DMS79 (cell line): ENCODE results near the gene PAGE5.

Source experiments
- DNase-seq: peaks from one replicate; lab custom pipeline; 2025; lab: John Stamatoyannopoulos, UW

Gene PAGE5

DNA sequence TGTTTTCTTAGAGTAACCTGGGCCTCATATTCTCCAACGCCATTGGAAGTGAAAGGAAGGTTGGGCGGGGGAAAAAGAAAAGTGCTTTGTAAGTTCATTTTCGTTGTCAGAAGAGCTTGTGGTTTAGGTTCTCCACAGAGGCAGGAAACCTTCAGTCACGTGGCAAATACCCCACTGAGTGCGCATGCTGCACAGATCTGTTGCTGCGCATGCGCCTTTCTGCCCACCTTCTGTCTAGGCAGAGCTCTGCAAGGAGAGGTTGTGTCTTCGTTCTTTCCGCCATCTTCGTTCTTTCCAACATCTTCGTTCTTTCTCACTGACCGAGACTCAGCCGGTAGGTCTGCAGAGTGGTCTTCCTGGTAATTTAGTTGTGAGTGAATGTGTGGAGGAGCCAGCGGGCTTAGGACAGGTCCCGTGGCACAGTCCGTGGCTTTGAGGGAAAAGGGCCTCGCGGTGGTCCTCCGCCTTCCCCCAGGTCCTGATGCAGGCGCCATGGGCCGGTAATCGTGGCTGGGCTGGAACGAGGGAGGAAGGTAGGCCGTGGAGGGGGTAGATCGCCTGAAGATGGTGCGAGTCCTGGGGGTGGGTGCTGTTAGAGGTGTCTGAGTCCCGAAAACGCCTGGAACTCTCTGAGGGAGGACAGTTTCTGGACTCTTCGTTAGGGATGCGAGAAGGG lies at the start of gene PAGE5:
Gene PAGE5 (plus strand): TSS at position 228 of the 676 bp plus-strand sequence. CDS start 1,037 bp downstream, outside the sequence.
- no peak for DNase-seq

DNA sequence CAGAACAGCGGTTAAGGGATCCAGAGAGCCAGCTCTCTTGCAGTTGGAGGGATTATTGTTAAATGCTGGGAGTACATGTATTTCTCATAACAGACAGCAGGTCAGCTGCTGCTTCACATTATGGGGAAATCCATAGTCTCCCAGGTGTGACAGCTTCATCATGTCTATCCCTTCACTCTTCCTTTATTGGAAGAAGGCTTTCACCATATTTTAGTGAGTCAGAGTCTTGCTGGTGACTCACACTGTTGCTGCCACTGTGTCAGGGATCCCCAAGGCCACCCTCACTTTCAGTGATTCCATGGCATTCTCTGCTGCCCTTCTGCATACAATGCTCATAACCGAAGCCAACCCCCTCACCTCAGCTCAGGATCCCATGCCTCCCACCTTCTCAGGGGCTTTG lies 32.9 kb upstream of the PAGE5 start:
- DNase-seq, result no peak

DNA sequence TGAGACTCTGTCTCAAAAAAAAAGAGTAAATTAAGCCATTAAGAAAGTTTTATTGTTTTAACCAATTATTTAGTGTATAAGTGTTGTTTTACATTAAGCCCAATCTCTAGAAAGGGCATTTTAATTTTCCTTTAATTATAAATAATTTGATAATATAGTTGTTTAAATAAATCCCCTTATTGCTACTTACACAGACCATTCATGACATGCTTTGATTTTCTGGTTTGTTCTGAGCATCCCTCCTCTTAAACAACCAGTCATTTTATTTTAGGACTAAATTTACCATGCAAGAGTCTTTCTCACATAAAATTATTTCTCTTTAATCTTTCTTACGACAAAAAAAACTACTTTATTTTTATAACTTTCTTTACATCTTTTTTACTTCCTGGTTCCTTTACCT lies 23.5 kb upstream of the PAGE5 start:
- DNase-seq, result no peak

DNA sequence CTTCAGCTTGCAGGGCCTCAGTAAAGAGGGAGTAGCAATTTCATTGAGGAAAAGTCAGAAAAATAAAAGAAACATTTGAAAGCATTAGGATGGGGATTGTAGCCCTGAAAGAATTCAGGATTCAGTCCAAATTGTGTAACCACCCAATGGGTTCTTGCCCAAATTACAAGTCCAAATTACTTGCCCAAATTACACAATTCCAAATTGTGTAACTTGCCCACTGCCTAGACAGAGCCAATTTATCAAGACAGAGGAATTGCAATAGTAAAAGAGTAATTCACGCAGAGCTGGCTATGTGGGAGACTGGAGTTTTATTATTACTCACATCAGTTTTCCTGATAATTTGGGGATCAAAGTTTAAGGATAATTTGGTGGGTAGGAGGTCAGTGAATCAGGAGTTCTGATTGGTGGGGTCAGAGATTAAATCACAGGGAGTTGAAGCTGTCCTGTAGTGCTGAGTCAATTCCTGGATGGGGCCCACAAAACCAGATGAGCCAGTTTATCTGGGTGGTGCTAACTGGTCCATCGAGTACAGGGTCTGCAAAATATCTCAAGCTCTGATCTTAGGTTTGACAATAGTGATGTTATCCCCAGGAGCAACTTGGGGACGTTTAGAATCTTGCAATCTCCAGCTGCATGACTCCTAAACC lies 18.1 kb upstream of the PAGE5 start:
- DNase-seq, result no peak

DNA sequence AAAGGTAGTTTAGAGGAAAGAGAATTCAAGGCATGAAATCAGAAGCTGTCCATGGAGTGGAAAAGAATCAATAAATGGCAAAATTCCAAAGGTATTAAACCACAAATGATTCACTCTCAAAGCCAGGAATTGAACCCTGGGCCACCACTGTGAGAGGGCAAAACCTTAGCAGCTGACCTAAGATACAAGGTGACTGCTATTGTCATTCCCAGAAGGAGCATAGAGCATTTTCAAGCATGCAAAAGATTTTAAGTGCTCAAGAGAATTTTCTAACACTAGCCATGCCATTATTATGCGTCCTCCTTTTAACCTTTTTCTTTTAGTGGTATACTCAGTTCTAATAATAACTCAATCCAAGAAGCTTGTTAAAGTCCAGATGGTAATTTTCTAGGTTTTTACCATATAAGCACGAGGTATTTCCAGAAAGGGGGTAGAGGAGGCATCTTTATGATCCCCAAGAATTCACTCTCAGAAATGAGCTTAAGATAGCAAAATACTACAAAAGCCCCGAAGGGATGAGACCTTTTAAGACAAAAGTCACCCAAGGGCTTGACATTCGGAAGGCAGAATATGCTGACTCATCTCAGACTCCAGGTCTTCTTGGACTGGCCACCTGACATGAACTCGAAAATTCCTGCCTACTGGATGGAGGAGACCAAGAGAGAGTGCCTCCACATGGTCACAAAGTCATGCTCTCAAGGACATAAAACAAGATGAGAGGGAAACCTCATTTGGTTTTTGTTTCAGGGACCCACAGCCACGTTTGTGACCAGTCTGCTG lies 13.8 kb upstream of the PAGE5 start:
- no peak for DNase-seq

DNA sequence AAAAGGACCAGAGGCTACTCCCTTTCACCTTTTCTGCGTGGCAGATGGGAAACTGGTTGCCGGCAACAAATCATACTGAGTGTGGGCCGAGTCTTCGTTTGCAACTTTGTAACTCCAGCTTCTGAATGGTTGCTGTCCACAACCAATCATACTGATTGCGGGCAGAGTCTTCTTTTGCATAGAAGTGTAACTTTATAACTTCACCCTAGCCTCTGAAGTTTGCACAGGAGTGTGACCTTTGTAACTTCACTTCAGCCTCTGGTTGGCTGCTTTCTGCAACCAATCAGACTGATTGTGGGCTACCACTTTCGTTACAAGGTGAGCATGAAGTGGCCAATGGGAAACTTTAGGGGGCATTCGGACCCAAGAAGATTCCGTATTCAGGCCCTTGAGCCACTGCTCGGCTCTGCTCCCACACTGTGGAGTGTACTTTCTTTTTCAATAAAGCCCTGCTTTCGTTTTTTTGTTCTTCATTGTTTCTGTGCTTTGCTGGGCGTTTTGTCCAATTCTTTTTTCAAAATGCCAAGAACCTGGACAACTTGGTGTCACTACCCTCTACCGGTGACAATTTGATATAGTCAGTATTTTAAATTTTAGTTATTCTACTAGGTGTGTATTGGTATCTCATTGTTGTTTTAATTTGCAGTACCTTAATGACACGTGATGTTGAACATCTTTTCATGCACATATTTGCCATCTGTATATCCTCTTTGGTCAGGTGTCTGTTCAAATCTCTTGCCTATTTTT lies 9.0 kb upstream of the PAGE5 start:
- DNase-seq, result no peak

GRCh38 chrX:55213381-55213780 lies 6.8 kb upstream of the PAGE5 start:
- no peak for DNase-seq

DNA sequence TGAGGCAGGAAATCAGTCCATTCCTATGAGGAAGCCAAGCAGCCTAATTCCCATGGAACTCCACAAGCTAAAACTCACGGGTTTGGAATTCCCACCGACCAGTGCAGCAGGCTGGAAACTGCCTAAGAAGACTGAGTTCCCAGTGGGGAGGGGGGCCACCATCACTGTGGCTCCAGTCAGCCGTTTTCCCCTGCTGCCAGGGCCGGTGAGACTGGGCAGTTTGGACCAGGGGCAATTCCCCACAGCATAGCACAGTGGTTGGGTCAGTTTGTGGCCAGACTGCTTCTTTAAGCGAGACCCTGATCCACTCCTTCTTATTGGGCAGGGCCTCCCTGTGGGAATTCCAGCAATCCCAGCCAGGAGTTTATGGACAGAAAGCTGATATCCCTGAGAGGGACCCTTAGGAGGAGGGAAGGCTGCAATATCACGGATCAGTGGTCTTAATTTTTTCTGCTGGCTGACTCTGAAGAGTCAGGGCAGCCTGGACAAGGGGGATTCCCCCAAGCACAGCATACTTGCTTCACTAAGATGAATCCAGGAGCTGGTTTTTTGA lies 20.7 kb downstream of the PAGE5 start:
- no peak for DNase-seq

GRCh38 chrX:55253528-55253927 lies 33.4 kb downstream of the PAGE5 start:
- DNase-seq, result no peak

- DNase-seq, result no peak
These were observed 40.7 kb downstream of the PAGE5 start for GRCh38 chrX:55260806-55261205.

DNA sequence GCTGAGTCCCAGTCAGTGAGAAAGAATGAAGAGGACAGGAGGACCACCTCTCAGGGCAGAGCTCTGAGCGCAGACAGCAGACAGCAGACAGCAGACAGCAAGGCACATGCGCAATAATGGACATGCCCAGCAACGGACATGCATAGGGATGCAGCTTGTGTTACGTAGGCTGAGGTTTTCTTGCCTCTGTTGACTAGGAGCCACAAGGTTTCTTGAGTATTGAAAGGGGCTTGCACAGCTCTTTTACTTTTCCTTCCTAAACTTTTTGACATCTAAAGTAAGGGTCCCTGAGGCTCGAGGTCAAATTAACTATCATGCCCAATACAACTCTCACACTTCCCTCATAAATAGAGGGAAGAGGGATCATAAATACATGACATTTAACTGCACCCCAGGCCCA lies 44.7 kb downstream of the PAGE5 start, which contains the start of gene PAGE3:
Gene PAGE3 (minus strand): TSS at position 101 of the 400 bp plus-strand sequence. CDS start 1,013 bp downstream, outside the sequence.
- DNase-seq, result no peak
